Fibroblast of mammary gland (primary cell): Measurements from ENCODE around the gene TMA7.
"Not testable (repeated sequence)": the region's sequence is repeated elsewhere in the genome, so short reads cannot be mapped to it uniquely, and the experiment has no call there.

Experiments used
- DNase-seq: peaks from one replicate; pipeline ENCODE4 v3.0.0-alpha.2; 2010; ENCODE audit warnings: low read depth
- H3K4me3 ChIP-seq: 2 replicates; pipeline ENCODE4 v1.5.1; 2011; ENCODE audit warnings: low read depth, mild to moderate bottlenecking, low read length, moderate library complexity; ENCODE audit not compliant: control insufficient read depth
- TF ChIP-seq, protein P1 (sequence below): conservative IDR thresholded peaks from 2 replicates; pipeline ENCODE4 v1.5.1; 2011; ENCODE audit warnings: low read depth, low read length, inconsistent platforms; ENCODE audit not compliant: control insufficient read depth, insufficient read depth

TMA7 gene

DNA sequence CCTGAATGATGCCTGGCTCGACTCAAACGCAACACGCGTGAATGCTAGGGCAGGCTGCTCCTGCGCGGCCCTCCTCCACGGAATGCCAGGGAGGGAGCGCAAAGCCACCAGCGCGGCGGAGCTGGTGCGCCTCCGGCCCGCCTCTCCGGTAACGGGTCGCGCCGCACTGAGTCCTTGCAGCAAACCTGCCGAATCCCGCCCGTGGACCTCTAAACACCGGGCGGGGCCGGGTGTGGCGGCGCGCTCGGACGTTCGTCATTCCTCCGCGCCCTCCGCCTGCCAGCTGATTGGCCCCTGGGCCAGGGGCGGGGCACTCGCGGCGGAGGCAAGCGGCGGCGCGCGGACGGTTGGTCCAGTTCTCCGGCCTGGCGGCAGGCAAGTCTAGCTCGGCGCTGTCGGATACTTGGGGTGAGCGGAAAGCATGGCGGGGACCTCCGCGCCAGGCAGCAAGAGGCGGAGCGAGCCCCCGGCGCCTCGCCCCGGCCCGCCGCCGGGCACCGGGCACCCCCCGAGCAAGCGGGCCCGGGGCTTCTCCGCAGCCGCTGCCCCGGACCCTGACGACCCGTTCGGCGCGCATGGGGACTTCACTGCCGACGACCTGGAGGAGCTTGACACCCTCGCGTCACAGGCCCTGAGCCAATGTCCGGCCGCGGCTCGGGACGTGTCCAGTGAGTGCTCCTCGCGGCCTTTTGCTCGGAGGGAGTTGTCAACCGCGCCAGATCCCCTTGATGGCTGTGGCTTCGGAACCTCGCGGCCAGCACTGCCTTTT, 6.6 kb downstream of the TMA7 start, which contains the start of gene ATRIP:
ATRIP (plus strand) TSS at position 313 of the 769 bp plus-strand sequence; CDS start at position 422, 109 bp downstream.
- peak within 1 kb of the TSS; percentile 87 for H3K4me3 ChIP-seq
- peak; percentile 75 for DNase-seq
- TF ChIP-seq, protein P1, sequence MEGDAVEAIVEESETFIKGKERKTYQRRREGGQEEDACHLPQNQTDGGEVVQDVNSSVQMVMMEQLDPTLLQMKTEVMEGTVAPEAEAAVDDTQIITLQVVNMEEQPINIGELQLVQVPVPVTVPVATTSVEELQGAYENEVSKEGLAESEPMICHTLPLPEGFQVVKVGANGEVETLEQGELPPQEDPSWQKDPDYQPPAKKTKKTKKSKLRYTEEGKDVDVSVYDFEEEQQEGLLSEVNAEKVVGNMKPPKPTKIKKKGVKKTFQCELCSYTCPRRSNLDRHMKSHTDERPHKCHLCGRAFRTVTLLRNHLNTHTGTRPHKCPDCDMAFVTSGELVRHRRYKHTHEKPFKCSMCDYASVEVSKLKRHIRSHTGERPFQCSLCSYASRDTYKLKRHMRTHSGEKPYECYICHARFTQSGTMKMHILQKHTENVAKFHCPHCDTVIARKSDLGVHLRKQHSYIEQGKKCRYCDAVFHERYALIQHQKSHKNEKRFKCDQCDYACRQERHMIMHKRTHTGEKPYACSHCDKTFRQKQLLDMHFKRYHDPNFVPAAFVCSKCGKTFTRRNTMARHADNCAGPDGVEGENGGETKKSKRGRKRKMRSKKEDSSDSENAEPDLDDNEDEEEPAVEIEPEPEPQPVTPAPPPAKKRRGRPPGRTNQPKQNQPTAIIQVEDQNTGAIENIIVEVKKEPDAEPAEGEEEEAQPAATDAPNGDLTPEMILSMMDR: no peak

- no peak overlapping the region for H3K4me3 ChIP-seq
- no peak for DNase-seq
- TF ChIP-seq, protein P1: no peak
These were observed 11.2 kb downstream of the TMA7 start for GRCh38 chr3:48451270-48451669.

DNA sequence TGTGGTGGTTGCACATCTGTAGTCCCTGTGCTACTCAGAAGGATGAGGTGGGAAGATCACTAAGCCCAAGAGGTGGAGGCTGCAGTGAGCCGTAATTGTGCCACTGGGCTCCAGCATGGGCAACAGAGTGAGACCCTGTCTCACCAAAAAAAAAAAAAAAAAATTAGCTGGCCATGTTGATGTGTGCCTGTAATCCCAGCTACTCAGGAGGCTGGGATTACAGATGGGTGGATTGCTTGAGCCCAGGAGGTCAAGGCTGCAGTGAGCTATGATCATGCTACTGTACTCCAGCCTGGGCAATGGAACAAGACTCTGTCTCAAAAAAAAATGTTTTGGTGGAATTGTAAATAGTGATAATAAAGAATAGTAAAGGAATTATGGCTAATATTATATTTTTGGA, 16.4 kb downstream of the TMA7 start:
- no peak overlapping the region for H3K4me3 ChIP-seq
- TF ChIP-seq, protein P1: no peak
- no peak for DNase-seq

GRCh38 chr3:48459331-48459730, 19.3 kb downstream of the TMA7 start:
- H3K4me3 ChIP-seq: no peak overlapping the region
- DNase-seq: no peak
- TF ChIP-seq, protein P1: no peak

- TF ChIP-seq, protein P1: no peak
- no peak for DNase-seq
- no peak overlapping the region for H3K4me3 ChIP-seq
These were observed 19.9 kb downstream of the TMA7 start for GRCh38 chr3:48459773-48460516.

- no peak overlapping the region for H3K4me3 ChIP-seq
- TF ChIP-seq, protein P1: no peak
- DNase-seq: no peak
These were observed 20.5 kb downstream of the TMA7 start for GRCh38 chr3:48460517-48460902.

- DNase-seq, H3K4me3 ChIP-seq: not testable (repeated sequence)
These were observed 21.7 kb downstream of the TMA7 start for GRCh38 chr3:48461767-48462166.
